Adipocyte (in vitro differentiated cells): ENCODE results near the gene TNNT2.

Experiments
- DNase-seq: peaks from one replicate; pipeline ENCODE4 v3.0.0-alpha.2; 2015; ENCODE audit warnings: low read depth
- H3K27me3 ChIP-seq: replicated peaks from 2 replicates; pipeline ENCODE4 v1.7.0; 2013; ENCODE audit warnings: mild to moderate bottlenecking, low read length, moderate library complexity; ENCODE audit not compliant: control insufficient read depth, insufficient read depth
- H3K36me3 ChIP-seq: 2 replicates; pipeline ENCODE4 v1.7.0; 2013; ENCODE audit warnings: low read length, mild to moderate bottlenecking, moderate library complexity; ENCODE audit not compliant: control insufficient read depth, insufficient read depth, severe bottlenecking
- H3K4me1 ChIP-seq: 2 replicates; pipeline ENCODE4 v1.7.0; 2013; ENCODE audit warnings: mild to moderate bottlenecking, low read length, moderate library complexity; ENCODE audit not compliant: control insufficient read depth, insufficient read depth
- H3K4me3 ChIP-seq: 2 replicates; pipeline ENCODE4 v1.7.0; 2013; ENCODE audit warnings: mild to moderate bottlenecking, low read length, moderate library complexity
- H3K9ac ChIP-seq: 2 replicates; pipeline ENCODE4 v1.7.0; 2013; ENCODE audit warnings: mild to moderate bottlenecking, low read length, moderate library complexity
- H3K9me3 ChIP-seq: 2 replicates; pipeline ENCODE4 v1.7.0; 2013; ENCODE audit warnings: mild to moderate bottlenecking, low read length, moderate library complexity; ENCODE audit not compliant: control insufficient read depth

TNNT2 gene

GRCh38 chr1:201344206-201345080 lies 33.0 kb downstream of the TNNT2 start:
- Histone ChIP-seq H3K9ac (no peak overlapping the region), H3K4me1 (no peaks in the 10 kb centered on the region), H3K27me3 (peaks cover 25% of the 10 kb centered on the region), H3K4me3 (no peak overlapping the region), H3K9me3 (peaks cover 36% of the 10 kb centered on the region), H3K36me3 (no peaks in the 10 kb centered on the region)
- no peak for DNase-seq

DNA sequence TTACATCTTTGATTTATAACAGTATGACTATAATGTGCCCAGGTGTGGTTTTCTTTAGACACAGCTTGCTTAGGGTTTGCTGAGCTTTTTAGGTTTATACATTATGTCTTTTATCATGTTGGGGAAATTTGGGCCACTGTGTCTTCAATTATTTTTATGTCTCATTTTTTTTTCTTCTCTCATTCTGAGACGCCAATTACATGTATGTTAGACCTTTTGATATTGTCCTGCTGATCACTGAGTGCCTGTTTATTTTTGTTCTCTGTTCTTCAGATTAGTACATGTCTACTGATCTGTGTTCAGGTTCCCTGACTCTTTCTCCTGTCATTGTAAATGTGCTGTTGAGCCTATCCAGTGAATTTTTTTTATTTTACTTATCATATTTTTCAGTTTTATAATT lies 36.1 kb downstream of the TNNT2 start:
- no peak for DNase-seq
- H3K9me3 ChIP-seq: peaks cover 36% of the 10 kb centered on the region
- peaks cover 24% of the 10 kb centered on the region for H3K27me3 ChIP-seq
- H3K9ac ChIP-seq: no peak overlapping the region
- no peaks in the 10 kb centered on the region for H3K4me1 ChIP-seq
- no peak overlapping the region for H3K4me3 ChIP-seq
- no peaks in the 10 kb centered on the region for H3K36me3 ChIP-seq

GRCh38 chr1:201336711-201337450 lies 40.6 kb downstream of the TNNT2 start:
- H3K4me1 ChIP-seq: no peaks in the 10 kb centered on the region
- no peaks in the 10 kb centered on the region for H3K36me3 ChIP-seq
- H3K9ac ChIP-seq: no peak overlapping the region
- H3K27me3 ChIP-seq: peaks cover 45% of the 10 kb centered on the region
- H3K9me3 ChIP-seq: peaks cover 20% of the 10 kb centered on the region
- no peak for DNase-seq
- no peak overlapping the region for H3K4me3 ChIP-seq

DNA sequence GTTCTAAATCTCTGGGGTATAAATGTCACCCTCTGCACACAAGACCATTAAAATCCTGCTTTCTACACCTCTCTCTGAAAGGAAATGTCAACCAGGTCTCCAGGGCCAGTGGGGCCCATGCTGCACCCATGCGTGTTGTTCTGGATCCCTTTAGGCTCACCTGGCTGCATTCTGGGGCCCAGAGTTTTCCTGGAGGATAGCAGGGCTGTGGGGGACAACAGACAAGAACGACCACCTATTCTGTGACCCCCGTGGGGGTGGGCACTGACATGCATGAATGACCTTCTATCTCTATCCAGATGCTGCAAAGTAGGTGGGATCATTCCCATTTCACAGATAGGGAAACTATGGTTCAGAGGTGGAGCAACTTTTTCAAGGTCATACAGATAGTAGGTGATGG lies 41.6 kb downstream of the TNNT2 start:
- H3K9ac ChIP-seq: no peak overlapping the region

DNA sequence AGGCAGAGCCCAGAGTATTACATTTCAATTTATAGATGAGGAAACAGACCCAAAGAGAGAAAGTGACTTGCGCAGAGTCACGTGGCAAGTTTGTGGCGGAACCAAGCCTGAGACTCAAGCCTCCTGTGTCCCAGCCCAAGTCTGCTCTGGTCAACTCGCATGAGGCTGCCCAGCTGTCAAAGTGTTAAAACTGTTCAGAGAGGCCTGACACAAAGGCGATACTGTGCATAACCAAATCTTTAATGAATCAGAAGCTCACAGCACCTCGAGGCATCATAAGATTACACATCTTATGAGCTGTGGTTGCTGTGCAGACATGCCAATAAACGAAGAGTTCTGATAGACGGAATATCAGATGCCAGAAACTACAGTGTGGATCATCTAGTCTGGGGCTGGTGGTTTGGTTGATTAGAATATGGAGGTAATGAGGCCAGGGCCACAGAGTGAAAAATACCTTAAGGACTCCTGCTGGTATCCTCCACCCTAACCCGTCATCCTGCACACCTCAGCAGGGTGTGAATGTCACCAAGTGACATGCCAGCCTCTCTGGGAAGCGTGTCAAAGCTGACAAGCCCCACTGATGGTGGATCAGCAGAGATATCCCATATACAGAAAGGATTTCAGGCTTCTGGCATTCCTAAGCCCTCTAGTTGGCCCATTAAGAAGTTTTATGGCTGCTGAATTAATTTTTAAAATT lies 42.2 kb downstream of the TNNT2 start:
- peaks cover 5% of the 10 kb centered on the region for H3K9me3 ChIP-seq
- peaks cover 49% of the 10 kb centered on the region for H3K27me3 ChIP-seq
- H3K4me1 ChIP-seq: no peaks in the 10 kb centered on the region
- H3K36me3 ChIP-seq: no peaks in the 10 kb centered on the region
- no peak for DNase-seq
- H3K4me3 ChIP-seq: no peak overlapping the region
- no peak overlapping the region for H3K9ac ChIP-seq

More for the DNA sequence above, 41.6 kb downstream of the TNNT2 start:
- Histone ChIP-seq H3K36me3 (no peaks in the 10 kb centered on the region), H3K4me3 (no peak overlapping the region), H3K4me1 (no peaks in the 10 kb centered on the region), H3K27me3 (peaks cover 49% of the 10 kb centered on the region), H3K9me3 (peaks cover 10% of the 10 kb centered on the region)
- DNase-seq: no peak

- Histone ChIP-seq H3K27me3 (peaks cover 49% of the 10 kb centered on the region), H3K4me3 (no peak overlapping the region)
- DNase-seq: no peak
These were observed 42.9 kb downstream of the TNNT2 start for GRCh38 chr1:201334325-201335173.

GRCh38 chr1:201332616-201333335 lies 44.7 kb downstream of the TNNT2 start:
- Histone ChIP-seq H3K4me1 (peaks cover 7% of the 10 kb centered on the region), H3K27me3 (peaks cover 53% of the 10 kb centered on the region), H3K9me3 (no peaks in the 10 kb centered on the region), H3K4me3 (no peak overlapping the region), H3K36me3 (no peaks in the 10 kb centered on the region), H3K9ac (no peak overlapping the region)
- no peak for DNase-seq

More at GRCh38 chr1:201334325-201335173, 42.9 kb downstream of the TNNT2 start:
- Histone ChIP-seq H3K9ac (no peak overlapping the region), H3K9me3 (no peaks in the 10 kb centered on the region), H3K4me1 (peaks cover 3% of the 10 kb centered on the region), H3K36me3 (no peaks in the 10 kb centered on the region)

DNA sequence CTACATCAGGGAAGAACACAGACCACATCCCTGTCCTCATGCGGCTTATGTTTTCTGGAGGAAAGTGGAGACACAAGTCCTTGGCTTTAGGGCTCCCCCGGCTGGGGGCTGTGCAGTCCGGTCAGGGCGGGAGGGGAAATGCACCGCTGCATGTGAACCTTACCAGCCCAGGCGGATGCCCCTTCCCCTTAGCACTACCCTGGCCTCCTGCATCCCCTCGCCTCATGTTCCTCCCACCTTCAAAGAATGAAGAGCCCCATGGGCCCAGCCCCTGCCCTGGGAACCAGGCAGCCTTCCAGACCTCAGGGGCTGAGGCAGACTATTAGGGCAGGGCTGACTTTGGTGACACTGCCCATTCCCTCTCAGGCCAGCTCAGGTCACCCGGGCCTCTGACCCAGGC lies 45.5 kb downstream of the TNNT2 start:
- Histone ChIP-seq H3K9me3 (no peaks in the 10 kb centered on the region), H3K36me3 (no peaks in the 10 kb centered on the region), H3K27me3 (peaks cover 55% of the 10 kb centered on the region), H3K4me1 (peaks cover 7% of the 10 kb centered on the region), H3K9ac (no peak overlapping the region), H3K4me3 (no peak overlapping the region)
- DNase-seq: no peak

GRCh38 chr1:201331166-201331565 lies 46.3 kb downstream of the TNNT2 start:
- no peak overlapping the region for H3K4me3 ChIP-seq
- no peak for DNase-seq
- no peaks in the 10 kb centered on the region for H3K36me3 ChIP-seq
- peaks cover 7% of the 10 kb centered on the region for H3K4me1 ChIP-seq
- H3K9ac ChIP-seq: no peak overlapping the region
- H3K9me3 ChIP-seq: no peaks in the 10 kb centered on the region
- peaks cover 57% of the 10 kb centered on the region for H3K27me3 ChIP-seq

DNA sequence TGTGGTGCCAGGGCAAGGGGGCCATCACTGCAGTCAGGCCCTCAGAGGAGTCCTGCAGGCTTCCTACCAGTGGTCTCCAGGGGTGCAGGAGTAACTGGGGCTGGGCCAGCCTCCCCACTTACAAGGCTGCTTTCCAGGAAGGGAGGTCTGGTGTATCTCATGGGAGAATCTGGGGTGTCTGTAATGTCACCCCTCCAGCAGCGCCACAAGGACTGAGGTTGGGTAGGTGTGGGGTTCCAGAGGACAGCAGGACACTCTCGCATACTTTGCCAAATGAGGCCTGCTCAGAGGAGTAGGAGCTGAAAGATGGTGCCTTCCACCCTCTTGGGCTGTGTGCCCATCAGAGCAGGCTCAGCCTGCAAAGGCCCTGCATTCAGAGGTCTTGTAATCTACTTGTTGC lies 46.9 kb downstream of the TNNT2 start:
- Histone ChIP-seq H3K36me3 (no peaks in the 10 kb centered on the region), H3K9me3 (no peaks in the 10 kb centered on the region)

More for the DNA sequence above, 46.9 kb downstream of the TNNT2 start:
- peaks cover 7% of the 10 kb centered on the region for H3K4me1 ChIP-seq
- peaks cover 54% of the 10 kb centered on the region for H3K27me3 ChIP-seq
- H3K4me3 ChIP-seq: no peak overlapping the region
- no peak for DNase-seq
- no peak overlapping the region for H3K9ac ChIP-seq
